Umbilical cord (tissue), 2 donors: Measurements from ENCODE around the gene BRSK1. TPM values are rescaled to one million over a fixed set of nuclear protein-coding genes. Genes with fewer than 3 reads are reported as not detected.

ENCODE experiments used
- DNase-seq: peaks from one replicate; pipeline ENCODE4 v3.0.0-alpha.2; 2015; ENCODE audit warnings: low spot score
- total RNA-seq: library from RNA; depleted of rRNA; stranded (reverse); fragments of >200 nt; gene quantifications from one replicate; pipeline ENCODE4 v1.2.3, GENCODE V29; 2014; ENCODE audit warnings: low replicate concordance; ENCODE audit not compliant: insufficient read depth

The BRSK1 gene
- total RNA-seq, 1 donor from 2014 or later: not detected

- no peak for DNase-seq
These were observed 9.7 kb upstream of the BRSK1 start for GRCh38 chr19:55273978-55274707.

DNA sequence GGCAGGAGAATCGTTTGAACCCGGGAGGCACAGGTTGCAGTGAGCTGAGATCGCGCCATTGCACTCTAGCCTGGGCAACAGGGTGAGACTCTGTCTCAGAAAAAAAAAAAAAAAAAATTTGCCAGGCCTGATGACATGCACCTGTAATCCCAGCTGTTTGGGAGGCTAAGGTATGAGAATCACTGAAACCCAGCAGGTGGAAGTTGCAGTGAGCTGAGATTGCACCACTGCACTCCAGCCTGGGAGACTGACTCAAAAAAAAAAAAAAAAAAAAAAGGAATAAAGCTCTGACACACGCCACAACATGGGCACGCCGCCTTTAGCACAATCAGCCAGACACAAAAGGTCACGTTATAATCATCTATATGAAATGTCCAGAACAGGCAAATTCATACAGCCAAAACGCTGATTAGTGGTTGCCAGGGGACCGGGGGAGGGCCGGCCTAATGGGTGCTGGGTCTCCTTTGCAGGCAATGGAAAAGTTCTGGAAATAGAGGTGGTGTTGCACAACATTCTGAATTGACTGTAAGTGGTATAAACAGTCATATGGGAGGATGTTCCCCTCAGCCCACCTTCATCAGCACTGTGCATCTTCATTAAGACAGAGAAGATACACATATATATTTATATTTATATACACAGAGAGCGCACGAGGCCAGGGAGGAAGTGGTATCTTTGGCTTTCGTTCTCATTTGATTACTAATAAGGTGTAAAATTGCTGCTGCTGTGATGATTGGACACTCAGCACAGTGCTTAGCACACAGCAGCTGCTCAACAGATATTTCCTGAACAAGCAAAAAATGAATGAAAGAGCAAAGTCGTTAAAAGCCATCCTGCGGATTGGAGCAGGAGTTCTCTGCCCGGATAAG is 7.7 kb upstream of the BRSK1 start:
- no peak for DNase-seq

GRCh38 chr19:55276720-55277430 is 6.9 kb upstream of the BRSK1 start:
- DNase-seq: no peak

DNA sequence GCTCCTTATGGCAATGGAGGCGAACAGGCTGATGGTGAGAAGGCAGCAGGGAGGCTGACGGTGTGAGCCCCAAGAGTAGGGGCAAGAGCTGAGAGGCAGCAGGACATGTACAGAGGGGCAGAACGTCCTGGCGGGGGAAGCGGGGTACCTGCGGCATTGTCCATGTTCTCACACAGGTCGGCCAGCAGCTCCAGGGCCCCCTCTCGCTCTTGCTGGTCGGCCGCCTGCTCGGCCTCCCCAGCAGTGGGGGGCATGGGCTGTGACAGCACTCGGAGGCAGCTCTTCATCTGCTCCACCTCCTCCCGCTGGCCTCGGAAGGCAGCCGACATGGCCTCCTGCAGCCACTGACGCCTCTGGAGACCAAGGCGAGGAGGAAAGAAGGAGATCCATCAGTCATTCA is 6.3 kb upstream of the BRSK1 start:
- DNase-seq: no peak

DNA sequence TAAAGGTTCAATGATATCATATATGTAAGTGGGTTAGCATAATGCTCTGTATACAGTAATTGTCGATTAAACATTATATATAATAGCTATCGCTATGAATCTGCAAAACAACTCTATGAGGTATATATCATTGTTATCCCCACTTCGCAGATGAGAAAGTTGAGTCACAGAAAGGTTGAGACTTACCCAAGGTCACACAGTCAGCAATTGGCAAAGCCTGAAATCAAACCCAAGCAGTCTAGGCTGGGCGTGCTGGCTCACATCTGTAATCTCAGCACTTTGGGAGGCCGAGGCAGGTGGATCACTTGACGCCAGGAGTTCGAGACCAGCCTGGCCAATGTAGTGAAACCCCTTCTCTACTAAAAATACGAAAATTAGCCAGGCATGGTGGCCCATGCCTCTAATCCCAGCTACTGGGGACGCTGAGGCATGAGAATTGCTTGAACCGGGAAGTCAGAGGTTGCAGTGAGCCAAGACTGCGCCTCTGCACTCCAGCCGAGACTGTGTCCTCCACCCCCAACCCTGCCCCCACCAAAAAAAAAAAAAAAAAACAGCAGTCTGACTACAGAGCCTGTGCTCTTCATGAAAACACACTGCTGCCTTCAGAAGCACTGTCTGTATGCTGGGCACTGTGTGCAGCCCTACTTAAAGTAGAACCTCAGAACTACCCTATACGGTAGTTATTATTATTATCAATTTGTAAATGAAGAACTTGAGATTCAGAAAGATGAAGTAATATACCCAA is 5.2 kb upstream of the BRSK1 start:
- DNase-seq: no peak

DNA sequence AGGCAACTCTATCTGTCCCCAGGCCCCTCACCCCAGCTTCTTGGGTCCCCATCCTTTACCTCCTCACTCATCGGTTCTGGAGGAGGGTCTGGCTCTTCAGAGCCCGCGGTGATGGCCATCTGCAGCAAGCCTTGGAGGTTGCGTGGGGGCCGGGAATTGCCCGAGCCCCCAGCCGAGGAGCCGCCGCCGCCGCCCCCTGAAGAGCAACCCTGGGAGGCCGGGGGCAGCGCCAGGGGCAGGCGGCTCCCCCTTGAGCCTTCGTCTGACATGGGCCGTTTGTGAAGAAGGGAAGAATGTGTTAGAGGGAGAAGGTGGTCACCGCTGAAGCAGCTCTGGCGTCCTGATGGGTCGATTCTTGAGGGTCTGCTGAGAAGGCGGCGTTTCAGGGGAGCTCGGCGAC is 4.5 kb upstream of the BRSK1 start:
- no peak for DNase-seq

GRCh38 chr19:55279770-55280643 is 3.8 kb upstream of the BRSK1 start, which contains the start of gene HSPBP1:
HSPBP1 (minus strand) TSS chr19:55280110; CDS start chr19:55279608, 502 bp downstream.
- DNase-seq: peak; percentile 97

- DNase-seq: no peak
These were observed 735 bp downstream of the BRSK1 start for GRCh38 chr19:55284405-55285058.

GRCh38 chr19:55285229-55285890 is 1.6 kb downstream of the BRSK1 start:
- no peak for DNase-seq

DNA sequence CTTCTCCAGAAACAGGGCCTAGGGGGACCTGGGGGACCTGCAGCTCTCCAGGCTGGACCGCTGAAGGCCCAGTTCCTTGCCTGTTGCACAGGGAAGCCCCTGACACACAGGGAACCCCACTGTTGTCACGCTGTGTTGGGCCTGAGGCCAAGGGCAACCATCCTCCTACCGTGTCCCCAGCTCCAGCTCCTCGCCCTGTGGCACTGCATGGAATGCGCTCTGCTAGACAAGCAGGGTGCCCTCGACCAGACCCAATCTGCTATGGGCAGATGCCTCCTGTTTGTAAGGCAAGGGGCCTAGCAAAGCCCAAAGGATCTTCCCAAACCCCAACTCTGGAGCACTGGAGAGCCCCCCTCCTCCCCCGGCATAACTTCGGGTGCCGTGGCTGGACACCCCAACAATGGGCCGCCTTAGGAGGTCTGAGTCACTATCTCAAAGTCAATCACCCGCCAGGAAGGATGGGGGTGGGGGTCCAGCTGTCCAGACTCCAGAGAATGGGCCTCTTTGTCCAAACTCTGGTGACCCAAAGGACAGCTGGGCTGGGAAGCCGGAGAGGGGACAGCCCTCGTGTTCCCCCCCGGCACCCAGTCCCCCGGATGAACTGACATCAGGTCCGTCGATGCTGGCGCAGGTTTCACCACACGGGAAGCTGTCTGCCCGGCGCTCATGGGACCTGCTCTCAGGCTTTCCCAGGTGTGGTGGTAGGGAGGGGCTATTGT is 3.7 kb downstream of the BRSK1 start:
- no peak for DNase-seq

DNA sequence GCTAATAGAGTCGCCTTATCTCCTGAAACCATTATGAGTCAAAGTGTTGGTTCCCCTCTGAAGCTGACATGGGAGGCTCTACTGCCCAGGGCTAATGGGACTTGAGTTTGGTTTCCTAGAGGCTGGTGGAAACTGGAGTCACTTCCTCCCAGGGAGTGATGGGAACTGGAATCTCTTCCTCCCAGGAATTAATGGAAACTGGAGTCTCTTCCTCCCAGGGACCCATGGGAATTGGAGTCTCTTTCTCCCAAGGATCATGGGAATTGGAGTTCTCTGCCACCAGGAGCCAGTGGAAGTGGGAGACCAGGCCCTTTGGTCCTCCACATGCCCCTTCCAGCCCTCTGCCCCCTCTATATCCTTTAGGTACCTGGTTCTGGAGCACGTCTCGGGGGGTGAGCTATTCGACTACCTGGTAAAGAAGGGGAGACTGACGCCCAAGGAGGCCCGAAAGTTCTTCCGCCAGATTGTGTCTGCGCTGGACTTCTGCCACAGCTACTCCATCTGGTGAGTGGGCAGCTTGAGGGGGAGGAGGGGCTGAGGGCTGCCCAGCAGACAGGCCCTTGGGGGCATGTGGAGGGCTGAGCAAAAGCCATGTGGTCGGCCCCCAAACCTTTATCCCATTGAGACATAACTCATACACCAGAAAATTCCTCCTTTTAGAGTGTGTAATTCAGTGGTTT is 5.5 kb downstream of the BRSK1 start:
- DNase-seq: no peak

- DNase-seq: no peak
These were observed 13.5 kb downstream of the BRSK1 start for GRCh38 chr19:55297267-55297666.

DNA sequence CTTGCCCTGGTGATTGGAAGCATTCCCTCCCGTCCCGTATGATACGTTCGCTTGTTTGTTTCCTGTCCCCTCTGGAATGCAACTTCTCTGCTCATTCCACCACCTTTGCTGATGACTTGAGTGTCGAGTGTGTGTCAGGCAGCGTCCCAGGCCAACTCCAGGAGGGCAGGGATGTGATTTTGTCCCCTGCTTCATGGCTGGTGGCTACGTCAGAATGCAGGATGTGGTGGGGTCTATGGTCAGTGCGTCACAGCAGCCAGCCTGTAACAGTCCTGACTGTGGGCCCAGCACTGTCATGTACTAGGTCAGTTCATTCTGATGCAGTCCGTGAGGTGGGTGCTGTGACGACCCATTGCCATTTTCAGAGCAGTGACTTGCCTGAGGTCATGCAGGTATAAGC is 16.2 kb downstream of the BRSK1 start:
- no peak for DNase-seq

GRCh38 chr19:55300886-55301458 is 17.2 kb downstream of the BRSK1 start:
- DNase-seq: no peak

DNA sequence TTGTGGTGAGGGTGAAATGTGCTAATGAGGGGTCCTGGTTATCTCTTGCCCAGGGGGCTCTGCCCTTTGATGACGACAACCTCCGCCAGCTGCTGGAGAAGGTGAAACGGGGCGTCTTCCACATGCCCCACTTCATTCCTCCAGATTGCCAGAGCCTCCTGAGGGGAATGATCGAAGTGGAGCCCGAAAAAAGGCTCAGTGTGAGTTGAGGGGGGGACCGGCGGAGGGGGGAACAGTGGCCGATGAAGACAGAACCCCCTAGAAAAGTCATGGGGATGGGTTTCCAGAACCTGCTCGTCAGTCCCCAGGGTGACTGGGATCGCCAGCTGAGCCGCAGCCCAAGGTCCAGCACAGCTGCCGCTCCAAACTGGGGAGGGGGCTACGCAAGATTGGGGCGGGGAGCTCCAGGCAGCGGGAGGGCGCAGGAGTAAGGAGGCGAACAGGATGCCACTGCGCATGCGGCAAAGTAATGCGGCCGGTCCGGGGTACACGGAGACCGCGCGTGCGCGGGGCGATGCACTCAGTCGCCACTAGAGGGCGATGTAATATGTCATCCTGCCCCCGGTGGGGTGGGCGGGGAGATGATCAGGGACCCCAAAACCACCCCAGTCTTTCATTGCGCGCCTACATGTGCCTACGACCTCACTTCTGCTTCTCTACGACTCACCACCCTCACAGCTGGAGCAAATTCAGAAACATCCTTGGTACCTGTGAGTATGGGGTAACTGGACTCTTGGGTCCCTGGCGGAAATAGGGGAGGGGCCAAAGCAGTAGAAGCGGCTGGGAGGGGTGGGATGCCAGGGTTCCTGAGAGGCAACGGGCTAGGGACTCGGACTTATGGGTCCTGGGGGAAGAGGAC is 17.9 kb downstream of the BRSK1 start:
- peak; percentile 84 for DNase-seq

DNA sequence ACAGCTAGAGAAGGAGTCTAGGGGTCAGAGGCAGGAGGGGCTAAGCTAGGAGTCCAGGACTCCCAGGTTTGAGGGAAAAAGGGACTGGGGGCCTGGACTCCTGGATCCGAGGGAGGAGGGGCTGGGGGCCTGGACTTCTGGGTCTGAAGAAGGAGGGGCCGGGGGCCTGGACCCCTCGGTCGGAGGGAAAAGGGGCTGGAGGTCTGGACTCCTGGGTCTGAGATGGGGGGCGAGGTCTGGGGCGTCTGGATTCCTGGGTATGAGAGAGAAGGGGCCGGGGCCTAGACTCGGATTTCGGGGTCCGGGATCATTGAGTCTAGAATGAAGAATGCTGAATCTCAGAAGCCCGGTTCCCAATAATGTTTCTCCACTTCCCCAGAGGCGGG is 18.5 kb downstream of the BRSK1 start:
- DNase-seq: no peak

DNA sequence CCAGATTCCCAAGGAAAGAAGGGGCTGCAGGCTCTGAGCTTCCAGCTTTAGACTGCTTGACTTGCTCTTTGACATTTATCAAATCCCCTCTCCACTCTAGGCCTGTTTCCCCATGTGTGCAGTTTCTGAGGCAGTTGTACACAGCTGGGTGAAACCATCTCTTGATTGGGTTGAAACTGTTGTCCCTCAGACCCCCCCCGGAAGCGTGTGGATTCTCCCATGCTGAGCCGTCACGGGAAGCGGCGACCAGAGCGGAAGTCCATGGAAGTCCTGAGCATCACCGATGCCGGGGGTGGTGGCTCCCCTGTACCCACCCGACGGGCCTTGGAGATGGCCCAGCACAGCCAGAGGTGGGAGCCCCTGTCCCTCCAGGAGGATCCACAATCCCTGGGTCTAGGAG is 19.7 kb downstream of the BRSK1 start:
- no peak for DNase-seq
